Activated CD8-positive, alpha-beta memory T cell treated with anti-CD3 and anti-CD28 coated beads for 36 hours (primary cell): ENCODE results near the gene SLX4. TPM values are rescaled to one million over a fixed set of nuclear protein-coding genes. Genes with fewer than 3 reads are reported as not detected.

ENCODE experiments used
- CTCF ChIA-PET: fragments of 350-600 bp; sonication (Branson Sonifier 250); formaldehyde crosslinking; loops from one replicate; lab custom pipeline; 2021; ENCODE audit warnings: antibody characterized with exemption; lab: Charles Lee
- POLR2A ChIA-PET: fragments of 350-600 bp; sonication (Branson Sonifier 250); formaldehyde crosslinking; loops from one replicate; lab custom pipeline; 2021; ENCODE audit warnings: antibody characterized with exemption; lab: Charles Lee
- total RNA-seq, 2 experiments: library from RNA; stranded (reverse); gene quantifications; one replicate each; pipeline ENCODE4 v1.2.3, GENCODE V29; 2021

Gene SLX4
- total RNA-seq, 2 experiments from 2014 or later = 11.5 to 12.5 TPM

DNA sequence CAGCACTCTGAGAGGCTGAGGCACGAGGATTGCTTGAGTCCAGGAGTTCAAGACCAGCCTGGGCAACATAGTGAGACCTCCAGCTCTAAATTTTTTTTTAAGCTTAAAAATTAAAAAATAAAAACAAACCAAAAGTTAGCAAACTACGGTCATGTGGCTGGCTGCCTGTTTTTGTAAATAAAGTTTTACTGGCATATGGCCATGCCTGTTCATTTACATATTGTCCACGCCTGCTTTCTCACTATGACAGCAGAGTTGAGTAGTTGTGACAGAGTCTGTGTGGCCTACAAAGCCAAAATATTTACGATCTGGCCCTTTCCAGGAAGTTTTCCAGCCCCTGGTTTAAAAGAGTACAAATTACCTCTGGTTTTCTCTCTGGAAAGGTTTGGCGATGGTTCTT is 3.3 kb downstream of the SLX4 start:
- ChIA-PET POLR2A (interaction anchor here (1.1 kb wide), 1 partner anchor 30 kb away, joined by 3 read pairs; no protein-coding TSS in a partner anchor), CTCF (no interaction called here)

- CTCF ChIA-PET = interaction anchor here (0.6 kb wide), 1 partner anchor 275 kb away, joined by 3 read pairs; no protein-coding TSS in a partner anchor
- POLR2A ChIA-PET = interaction anchor here (1.1 kb wide), 1 partner anchor 30 kb away, joined by 3 read pairs; no protein-coding TSS in a partner anchor
Measured at GRCh38 chr16:3607634-3608033, 3.8 kb downstream of the SLX4 start.

- ChIA-PET POLR2A (interaction anchor here (1.1 kb wide), 1 partner anchor 29 kb away, joined by 3 read pairs; no protein-coding TSS in a partner anchor), CTCF (interaction anchor here (0.6 kb wide), 1 partner anchor 275 kb away, joined by 3 read pairs; no protein-coding TSS in a partner anchor)
Measured at GRCh38 chr16:3607161-3607560, 4.2 kb downstream of the SLX4 start.

GRCh38 chr16:3606441-3606840 is 5.0 kb downstream of the SLX4 start:
- POLR2A ChIA-PET = no interaction called here
- CTCF ChIA-PET = interaction anchor here (0.7 kb wide), 1 partner anchor 135 kb away, joined by 5 read pairs; no protein-coding TSS in a partner anchor

- POLR2A ChIA-PET = no interaction called here
- CTCF ChIA-PET = interaction anchor here (1.7 kb wide), 1 partner anchor 34 kb away, joined by 3 read pairs; no protein-coding TSS in a partner anchor
Measured at GRCh38 chr16:3602320-3602653, 9.1 kb downstream of the SLX4 start.

GRCh38 chr16:3601614-3602319 is 9.6 kb downstream of the SLX4 start:
- ChIA-PET CTCF (interaction anchor here (1.7 kb wide), 1 partner anchor 34 kb away, joined by 3 read pairs; no protein-coding TSS in a partner anchor), POLR2A (no interaction called here)

GRCh38 chr16:3599922-3600321 is 11.5 kb downstream of the SLX4 start:
- ChIA-PET POLR2A (no interaction called here), CTCF (no interaction called here)

DNA sequence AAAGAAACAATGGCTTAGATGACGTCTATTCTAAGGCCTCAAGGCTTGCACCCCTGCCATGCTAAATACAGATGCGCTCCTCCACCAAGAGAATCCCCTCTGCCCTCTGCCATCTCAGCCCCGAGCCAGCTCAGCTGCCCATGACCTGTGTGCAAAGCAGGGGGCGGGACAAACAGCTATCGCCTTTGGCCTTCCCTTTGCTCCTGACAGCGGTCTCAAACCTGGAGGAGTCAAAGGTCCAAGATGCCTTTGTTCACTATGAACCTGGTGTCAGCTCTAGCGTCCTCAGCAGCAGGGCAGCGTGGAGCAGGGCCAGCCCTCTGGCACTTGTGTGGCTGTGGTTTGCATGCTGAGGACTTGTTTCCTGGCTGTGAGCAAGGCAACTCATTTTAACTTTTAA is 12.3 kb downstream of the SLX4 start:
- CTCF ChIA-PET = interaction anchor here (1.4 kb wide), 1 partner anchor 45 kb away, joined by 3 read pairs; no protein-coding TSS in a partner anchor
- POLR2A ChIA-PET = no interaction called here

- POLR2A ChIA-PET = no interaction called here
- CTCF ChIA-PET = interaction anchor here (1.4 kb wide), 1 partner anchor 46 kb away, joined by 3 read pairs; no protein-coding TSS in a partner anchor
Measured at GRCh38 chr16:3598236-3598635, 13.2 kb downstream of the SLX4 start.

- CTCF ChIA-PET = no interaction called here
- POLR2A ChIA-PET = no interaction called here
Measured at GRCh38 chr16:3597676-3598075, 13.7 kb downstream of the SLX4 start.

- POLR2A ChIA-PET = no interaction called here
Measured at GRCh38 chr16:3597226-3597625, 14.2 kb downstream of the SLX4 start.

GRCh38 chr16:3596101-3596861 is 15.1 kb downstream of the SLX4 start:
- ChIA-PET POLR2A (no interaction called here), CTCF (no interaction called here)

More at GRCh38 chr16:3597226-3597625, 14.2 kb downstream of the SLX4 start:
- CTCF ChIA-PET = no interaction called here

- ChIA-PET CTCF (no interaction called here), POLR2A (no interaction called here)
Measured at GRCh38 chr16:3595521-3596021, 15.8 kb downstream of the SLX4 start.

- CTCF ChIA-PET = no interaction called here
- POLR2A ChIA-PET = no interaction called here
Measured at GRCh38 chr16:3595110-3595486, 16.3 kb downstream of the SLX4 start.

- POLR2A ChIA-PET = no interaction called here
- CTCF ChIA-PET = interaction anchor here (0.5 kb wide), 1 partner anchor 501 kb away, joined by 3 read pairs; no protein-coding TSS in a partner anchor
Measured at GRCh38 chr16:3594316-3595109, 16.9 kb downstream of the SLX4 start.

DNA sequence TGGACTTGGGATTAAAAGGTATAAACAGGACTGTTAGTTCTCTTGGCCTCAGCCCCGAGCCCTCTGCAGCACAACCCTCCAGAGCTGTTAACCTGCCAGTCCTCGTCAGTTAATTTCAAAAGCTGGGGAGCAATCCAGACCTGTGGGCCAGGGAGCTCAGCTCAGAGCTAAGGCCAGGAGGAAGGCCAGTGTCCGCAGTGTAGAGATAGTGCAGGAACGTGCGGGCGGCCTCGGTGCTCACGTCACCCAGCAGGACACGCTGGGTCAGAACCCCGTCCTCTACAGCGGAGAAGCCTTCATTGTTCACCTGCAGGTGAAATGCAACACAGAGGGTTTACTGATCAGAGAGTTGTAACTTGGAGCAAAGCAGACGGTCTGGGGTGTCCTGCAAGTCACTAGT is 18.8 kb downstream of the SLX4 start:
- CTCF ChIA-PET = no interaction called here
- POLR2A ChIA-PET = no interaction called here

DNA sequence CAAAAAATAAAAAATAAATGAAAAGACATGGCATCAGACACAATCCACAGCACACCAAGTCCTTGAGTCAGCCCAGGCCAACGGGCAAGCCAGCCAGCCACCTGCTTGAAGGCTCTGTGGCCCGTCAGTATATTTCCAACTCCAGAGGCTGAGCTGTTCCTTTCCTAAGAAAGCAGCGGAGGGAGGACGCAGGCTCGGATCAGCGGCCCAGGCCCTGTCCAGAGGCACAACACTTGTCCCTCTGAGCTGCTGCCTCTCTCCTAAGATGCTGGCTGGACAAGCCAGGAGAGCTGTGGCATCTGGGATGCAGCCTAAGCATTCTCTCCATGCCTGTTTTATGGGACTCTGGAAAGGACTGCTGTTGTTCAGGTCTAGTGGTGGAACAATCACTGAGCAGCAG is 19.4 kb downstream of the SLX4 start:
- ChIA-PET CTCF (no interaction called here), POLR2A (no interaction called here)

DNA sequence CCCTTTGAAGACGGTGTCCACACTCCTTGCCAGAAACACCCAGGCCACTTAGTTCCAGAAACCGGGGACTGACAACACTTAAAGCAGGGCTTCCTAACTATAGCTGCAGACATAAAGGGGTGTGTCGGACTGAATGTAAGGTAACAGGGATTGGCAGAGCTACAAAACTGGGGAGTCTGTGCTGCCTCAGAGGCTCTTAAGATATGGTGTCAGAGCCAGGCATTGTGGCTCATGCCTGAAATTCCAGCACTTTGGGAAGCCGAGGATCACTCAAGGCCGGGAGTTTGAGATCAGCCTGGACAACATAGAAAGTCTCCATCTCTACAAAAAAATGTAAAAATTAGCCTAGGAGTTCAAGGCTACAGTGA is 20.0 kb downstream of the SLX4 start:
- ChIA-PET CTCF (no interaction called here), POLR2A (no interaction called here)

GRCh38 chr16:3590736-3591435 is 20.5 kb downstream of the SLX4 start:
- CTCF ChIA-PET = no interaction called here
- POLR2A ChIA-PET = no interaction called here
